Measurements from ENCODE around the gene ANKS1B.
"Not testable (repeated sequence)": the region's sequence is repeated elsewhere in the genome, so short reads cannot be mapped to it uniquely, and the experiment has no call there.

The ANKS1B gene

DNA sequence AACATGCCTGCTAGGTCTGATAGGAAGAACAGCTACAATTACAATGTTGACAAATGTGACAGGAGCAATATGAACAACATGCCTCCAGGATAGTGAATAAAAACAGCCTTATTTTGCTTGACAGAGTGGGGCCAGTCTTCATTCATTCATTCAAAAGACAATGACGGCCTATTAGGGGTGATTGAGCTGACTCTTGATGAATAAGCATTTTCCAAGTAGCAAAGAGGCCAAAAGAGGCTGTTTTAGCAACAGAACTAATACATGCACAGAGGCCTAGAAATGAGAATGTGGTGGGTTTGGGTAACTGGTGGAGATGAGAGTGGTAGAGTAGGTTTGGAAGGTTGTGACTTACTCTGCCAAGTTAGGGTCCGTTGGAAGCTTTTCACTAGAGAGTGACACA, 1201.3 kb downstream of the ANKS1B start:
- no peak for DNase-seq

DNA sequence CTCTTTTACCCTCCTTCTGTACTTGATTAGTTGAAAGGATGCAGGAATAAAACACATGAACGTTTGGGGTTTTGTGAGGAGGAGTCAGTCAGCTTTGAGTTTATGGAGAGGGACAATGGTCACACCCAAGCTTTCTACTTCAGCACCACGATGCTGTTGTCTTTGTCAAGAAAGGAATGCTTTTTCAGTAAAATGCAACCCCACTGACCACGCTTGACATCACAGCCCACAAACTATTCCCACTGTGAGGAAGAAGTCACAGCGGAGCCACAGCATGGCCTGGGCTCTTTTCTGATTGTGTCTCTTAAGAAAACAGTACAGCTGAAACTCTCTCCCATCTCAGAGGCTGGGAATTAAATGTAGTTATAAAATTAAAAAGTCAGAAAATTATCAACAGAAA, 1204.5 kb downstream of the ANKS1B start:
- DNase-seq = no peak

DNA sequence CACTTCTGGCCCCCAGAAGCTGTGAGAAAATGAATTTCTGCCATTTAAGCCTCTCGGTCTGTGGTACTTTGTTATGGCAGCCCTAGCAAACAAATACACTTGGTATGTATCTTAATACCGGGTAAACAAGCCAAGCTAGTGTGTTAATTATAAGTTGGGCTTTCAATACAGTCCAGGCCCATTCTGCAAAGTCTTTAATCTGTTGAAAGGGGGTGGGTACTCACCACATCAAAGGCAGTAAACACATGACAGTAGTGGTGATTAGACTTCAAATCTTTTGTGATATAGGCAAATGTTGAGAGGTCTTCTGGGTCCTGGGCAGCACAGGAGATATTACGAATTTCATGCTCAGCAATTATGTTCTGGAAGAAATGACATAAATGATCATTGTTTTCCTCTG, 1211.9 kb downstream of the ANKS1B start:
- no peak for DNase-seq

DNA sequence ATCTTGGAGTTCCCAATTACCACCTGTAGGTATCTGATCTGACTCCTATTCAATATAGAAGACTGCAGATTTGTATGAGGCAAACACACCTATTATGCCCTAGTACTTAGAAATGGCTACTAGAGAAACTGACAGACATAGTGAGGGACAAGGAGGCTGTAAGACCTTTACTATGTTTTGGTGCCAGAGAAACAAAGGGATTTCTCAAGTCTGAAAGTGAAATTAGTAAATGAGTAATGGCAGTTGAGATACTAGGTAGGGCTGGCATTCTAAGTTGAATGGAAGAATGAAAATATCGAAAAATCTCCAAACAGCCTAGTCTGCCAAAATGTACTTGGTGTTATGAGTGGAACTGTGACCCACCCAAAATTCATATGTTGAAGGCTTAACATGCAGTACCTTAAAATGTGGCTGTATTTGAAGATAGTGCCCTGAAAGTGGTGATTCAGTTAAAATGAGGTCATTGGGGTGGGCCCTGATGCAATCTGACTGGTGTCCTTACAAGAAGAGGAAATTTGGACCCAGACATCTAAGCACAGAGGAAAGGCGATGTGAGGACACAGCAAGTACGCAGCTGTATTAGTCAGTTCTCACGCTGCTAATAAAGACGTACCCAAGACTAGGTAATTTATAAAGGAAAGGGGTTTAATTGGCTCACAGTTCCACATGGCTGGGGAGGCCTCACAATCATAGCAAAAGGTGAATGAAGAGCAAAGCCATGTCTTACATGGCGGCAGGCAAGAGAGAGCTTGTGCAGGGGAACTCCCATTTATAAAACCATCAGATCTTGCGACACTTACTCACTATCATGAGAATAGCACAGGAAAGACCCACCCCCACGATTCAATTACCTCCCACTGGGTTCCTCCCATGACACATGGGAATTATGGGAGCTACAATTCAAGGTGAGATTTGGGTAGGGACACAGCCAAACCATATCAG, 1212.7 kb downstream of the ANKS1B start:
- peak; percentile 7 for DNase-seq

DNA sequence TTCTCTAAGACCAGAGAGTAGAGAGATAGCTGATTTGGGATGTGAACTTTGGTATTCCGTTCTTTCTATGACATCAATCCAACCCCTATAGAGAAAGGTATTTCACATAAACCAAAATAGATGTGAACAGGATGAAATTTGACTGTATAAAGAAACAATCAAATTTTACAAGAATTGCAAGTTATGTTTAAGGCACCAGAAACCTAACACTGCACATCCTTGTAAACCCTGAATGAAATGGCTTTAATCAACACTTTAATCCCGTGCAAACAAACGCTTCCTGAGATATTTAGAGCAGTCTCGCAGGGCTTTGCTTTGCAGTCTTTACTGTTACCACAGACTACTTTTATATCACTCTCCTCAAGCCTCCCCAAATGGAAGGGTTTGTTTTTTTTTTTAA, 1214.5 kb downstream of the ANKS1B start:
- DNase-seq = no peak

DNA sequence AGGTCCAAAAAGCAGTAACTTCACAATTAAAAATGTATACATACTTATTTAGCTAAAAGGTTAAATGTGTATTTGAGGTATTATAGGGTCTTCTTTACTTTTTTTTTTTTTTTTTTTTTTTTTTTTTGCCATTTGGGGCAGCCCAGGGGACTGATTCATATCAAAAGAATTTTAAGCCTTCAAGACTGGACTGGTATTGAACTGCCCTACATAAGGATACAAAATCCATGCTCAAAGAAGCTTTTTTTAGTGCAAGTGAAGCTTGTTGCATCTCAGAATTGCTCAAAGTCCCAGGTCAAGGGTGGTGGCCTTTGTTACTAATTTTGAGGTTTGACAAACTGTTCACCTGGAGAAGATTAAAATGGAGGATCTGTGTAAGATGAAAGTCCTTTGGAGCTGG, 1215.7 kb downstream of the ANKS1B start:
- no peak for DNase-seq

DNA sequence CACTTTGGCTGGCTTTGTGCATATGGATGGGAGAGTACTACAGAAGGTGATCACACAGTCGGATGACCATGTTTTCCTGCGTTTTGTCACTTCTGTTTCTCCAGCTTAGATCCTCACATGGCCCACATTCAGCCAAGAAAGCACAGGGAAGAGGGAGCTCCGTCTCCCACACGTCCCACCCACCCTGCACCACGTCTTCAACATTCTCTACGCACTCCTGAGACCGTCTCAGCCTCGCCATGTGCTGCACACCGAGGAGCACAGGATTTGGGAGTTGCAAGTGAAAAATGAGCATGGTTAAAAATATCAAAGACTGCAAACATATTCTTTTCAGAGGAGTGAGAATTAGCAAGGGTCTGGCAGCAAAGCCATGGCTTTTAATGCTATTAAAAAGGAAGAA, 1217.5 kb downstream of the ANKS1B start:
- DNase-seq = no peak

DNA sequence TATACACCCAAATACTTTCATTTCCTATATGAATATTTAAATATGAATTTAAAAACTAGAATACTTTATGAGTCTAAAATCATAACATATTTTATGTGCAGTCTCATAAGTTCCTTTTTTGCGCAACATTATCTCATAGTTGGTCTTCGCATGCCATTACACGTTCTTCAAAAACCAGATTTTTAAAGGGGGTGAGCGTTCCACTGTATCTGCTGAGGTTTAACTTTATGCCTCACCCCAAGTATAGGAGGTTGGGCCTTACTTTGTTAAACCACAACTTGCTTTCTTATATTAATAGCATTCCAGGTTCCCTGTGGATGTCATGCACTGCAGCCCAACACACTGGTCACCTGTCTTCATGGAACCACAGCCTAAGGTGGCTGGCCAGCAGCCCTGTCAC, 1221.1 kb downstream of the ANKS1B start:
- DNase-seq = no peak

DNA sequence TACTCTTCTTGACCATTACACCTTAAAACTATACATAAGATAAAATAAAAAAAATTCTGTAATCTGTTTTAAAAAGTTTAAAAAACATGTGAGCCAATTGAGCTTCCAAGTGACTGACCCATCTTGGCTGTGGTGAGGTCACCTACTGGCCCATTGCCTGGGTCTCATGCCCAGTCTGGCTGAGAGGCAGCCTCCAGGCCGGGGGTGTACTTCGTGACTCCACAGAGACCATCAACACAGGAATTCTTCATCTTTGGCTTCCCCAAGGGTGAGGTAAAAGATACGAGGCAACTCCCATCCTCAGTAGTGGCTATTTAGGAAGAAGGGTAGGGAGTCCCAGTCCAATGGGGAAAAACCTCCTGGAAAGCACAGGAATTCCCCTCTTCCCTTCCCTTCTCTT, 1226.4 kb downstream of the ANKS1B start:
- no peak for DNase-seq

DNA sequence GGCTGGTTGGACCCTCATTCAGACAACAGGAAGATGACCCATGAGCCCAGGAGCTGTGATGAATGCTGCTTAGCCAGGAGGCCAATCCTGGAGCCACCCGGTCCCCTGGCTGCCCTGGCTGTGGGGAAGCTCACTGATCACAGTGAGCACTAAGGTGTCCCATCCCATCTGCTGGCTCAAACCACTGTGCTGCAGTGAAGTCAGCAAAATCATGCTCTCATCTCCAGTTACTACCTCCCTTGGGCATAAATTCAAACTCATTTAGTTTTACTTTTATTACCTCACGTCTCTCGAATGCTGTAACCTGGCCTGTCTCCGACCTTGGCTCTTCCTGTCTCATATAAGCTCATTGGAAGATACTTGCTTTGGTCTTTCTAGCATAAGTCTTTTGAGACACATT, 1227.3 kb downstream of the ANKS1B start:
- no peak for DNase-seq

DNA sequence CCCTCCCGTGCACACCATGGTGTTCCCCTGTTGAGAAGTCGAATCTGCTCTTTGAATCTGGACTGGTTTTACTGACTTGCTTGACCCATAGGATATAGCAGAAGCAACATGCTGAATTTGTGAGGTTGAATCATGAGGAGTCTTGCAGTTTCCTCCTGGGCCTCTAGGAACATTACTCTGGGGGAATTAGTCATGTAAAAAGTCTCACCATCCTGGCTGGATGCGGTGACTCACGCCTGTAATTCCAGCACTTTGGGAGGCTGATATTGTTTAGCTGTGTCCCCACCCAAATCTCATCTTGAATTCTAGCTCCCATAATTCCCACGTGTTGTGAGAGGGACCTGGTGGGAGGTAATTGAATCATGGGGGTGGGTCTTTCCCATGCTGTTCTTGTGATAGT, 1228.9 kb downstream of the ANKS1B start:
- not testable (repeated sequence) for DNase-seq

DNA sequence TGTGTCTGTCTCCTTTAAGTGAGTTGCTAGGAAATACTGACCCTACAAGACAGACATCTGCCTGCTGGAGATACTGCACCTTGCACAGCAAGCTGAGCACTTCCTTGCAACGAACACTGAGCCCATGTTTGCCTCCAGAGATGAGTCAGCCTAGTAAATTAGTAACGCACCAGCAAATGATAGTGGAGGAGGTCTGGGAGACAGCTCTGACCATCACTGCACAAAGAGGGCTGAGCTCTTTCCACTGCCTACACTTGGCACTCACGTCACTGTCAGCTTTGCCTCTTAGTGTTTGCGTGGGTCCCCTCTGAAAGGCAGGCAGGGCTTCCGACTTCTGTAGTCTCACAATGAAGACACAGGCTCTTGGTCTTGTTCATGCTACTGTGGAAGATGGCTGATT, 1230.6 kb downstream of the ANKS1B start:
- no peak for DNase-seq

DNA sequence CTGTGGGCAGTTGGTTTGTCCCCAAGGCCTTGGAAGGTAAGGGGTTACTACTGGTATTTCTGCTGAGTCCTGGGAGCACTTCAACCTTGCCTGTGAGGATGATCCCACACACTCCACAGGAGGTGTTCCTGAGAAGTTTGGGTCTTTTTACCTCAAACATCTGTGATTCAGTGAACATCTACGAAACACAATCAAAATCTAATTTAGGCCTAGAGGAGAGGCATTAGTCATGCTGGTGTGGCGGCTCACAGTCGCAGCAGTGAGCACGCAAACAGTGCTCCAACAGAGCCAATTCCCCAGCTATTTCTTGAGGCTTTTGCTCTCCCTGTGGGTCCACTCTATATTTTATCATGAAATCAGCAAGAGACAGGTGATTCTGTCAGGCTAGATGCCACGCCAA, 1232.0 kb downstream of the ANKS1B start:
- no peak for DNase-seq

DNA sequence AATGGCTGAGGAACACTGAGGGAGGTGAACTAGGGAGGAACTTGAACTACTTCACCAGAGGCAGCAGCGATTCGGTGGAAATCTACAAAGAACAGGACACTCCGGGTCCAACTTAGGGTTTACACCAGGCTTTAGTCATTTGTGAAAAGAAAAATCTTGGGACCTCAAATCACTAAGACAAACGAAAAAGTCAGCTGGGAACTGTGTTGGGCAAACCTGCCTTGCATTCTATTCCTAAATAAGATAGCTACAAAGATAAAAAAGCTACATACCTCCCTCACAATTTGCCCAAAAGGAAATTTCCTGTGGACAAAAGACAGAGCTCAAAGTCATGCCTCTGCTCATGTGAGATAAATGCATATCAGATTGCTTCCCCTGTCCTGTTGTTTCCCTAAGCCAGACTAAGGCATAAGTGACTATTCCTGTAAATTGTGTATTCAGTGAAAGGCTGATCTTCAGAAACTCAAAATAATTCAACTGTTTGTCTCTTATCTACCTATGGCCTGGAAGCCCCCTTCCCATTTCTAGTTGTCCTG, 1233.1 kb downstream of the ANKS1B start:
- DNase-seq = peak; percentile 11

DNA sequence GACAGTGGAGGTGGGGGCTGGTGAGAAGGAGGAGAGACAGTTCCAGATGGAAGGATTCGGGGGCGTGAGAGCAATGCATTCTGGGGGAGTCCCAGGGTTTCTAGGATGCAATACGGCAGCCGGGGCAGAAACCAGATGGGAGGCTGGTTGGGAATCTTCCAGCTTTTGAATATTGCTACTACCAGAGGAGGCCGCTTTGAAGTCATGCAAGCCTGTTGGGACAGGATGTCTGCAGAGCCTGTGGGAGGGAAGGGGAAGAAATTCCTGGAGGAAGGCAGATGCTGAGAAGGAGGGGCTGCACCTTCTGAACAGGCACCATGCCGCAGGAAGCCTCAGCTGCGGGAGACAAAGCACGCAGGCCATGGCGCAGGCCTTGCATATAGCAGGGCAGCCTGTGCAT, 1234.2 kb downstream of the ANKS1B start:
- no peak for DNase-seq

DNA sequence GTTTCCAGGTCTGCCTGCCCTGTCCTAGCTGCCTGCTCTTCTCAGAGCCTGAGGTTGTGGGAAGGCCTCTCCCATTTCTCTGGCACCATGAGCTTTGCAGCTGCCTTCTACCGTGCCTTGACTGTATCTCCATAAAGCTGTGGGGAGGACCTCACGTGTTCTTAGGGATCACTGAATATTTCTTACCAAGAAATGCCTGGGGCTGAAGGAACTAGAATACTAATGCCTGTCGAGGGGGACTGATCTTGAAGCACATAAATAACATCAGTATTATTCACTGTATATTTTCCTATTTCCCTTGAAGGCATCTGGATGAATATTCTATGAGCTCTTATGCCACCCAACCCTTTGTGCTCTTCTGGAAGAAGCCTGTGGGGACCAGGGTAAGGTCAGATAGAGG, 1236.3 kb downstream of the ANKS1B start:
- DNase-seq = no peak

DNA sequence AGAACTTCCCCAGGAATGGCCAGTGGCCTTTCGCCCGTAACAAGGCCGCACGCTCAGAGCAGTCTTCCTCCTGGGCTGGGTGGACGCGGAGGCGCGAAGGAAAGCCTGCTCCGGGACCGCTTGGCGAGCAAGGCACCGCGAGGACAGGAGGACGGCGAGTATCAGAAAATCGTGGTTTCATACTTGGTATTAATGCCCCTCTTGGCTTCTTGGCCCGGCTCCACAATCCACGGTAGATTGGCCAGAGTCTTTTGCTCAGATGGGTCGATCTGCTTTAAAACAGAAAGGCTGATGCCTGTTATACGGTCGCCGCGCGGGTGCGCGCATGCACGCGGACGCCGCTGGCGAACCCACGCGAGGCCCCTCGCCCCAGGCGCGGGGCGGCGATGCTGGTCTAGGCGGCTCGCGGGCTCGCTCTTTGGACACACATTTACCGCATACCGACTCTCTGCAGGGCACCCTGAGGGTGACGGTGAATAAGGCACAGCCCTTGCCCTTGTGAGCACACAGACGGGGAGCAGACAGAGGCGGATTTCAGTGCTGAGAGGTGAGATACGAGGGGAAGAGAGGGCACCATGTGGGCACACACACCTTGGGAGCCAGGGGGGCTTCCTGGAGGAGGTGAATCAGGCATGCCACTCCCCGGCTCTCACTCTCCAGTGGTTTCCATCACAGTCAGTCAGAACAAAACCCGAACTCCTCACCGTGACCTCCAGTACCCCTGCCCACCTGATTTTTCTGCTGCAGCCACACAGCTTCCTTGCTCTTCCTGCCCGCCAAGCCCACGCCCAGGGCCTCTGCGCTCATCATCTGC, 1239.0 kb downstream of the ANKS1B start:
- peak; percentile 32 for DNase-seq

DNA sequence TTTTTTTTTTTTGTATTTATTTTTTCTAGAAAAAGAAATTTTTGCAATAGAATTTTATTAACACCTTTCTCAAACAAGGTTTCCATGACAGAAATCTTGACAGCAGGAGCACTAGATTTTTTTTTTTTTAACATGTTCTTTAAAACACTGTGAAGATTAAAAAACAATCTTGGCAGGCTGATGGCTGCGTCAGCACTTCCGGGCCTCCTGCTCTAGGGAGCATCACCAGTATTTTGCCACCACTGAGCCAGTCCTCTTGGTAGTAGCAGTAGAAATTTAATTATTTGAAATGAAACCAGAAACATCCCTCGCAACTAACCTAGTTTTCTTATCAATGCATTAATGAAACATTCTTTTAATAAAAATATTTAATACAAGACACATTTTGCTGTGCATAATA, 1240.1 kb downstream of the ANKS1B start:
- no peak for DNase-seq

DNA sequence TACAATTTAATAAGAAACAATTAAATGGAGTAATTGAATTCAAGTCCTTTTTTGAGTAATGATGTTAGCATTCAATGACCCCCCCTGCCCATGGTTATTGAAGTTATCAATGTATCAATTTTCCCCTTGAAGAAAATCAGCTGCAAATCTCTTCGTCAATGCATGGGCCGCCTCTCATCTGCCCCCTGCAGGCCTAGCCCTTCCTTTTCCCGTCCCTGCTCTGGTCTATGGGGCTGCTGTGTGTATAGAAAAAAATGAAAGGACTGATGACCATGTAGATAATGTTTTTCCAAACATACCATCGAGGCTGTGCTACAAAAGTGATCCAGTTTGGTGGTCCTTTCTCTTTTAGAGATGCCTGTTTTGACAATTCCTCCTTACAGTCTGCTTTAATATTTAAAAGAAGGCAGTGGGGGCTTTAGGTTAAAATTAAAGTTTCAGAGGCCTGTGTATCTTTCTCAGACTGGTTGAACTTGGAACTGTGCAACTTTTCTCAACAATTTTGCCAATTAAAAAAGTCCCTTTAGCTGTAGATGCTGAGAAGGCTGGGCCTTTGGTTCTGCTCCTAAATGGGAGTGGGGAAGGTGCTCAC, 1241.3 kb downstream of the ANKS1B start:
- DNase-seq = peak; percentile 61

DNA sequence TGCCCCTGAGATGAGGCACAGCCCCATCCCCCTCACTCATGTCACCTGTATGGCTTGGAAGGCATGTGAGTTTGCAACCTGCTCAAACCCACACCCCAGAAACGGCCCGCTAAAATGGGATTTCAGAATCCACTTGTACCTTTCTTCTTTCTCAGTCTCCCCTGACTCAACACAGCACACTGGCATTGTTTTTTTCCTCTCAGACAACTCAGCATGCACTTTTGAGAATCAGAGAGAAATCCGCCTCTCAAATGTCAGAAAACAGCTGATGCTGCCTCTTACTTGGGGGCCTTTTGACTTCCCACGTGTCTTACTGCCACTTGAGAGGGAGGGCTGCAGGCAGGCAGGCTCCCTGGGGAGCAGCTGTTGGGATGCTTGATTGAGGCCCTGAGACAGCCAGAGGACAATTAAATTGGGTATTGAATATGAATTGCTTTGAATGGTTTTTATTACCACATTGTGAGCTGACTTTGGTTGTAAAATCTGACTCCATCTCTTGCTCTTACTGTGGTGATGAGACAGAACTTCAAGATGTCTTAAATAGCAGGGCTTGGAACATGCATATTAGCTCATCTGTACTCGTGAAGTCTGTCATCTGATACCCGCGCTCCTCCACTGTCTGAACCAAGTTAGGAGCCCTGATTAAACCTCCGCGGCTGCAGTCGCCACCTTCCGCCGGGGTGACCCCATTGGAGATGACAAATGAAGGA, 1243.0 kb downstream of the ANKS1B start:
- DNase-seq = no peak

DNA sequence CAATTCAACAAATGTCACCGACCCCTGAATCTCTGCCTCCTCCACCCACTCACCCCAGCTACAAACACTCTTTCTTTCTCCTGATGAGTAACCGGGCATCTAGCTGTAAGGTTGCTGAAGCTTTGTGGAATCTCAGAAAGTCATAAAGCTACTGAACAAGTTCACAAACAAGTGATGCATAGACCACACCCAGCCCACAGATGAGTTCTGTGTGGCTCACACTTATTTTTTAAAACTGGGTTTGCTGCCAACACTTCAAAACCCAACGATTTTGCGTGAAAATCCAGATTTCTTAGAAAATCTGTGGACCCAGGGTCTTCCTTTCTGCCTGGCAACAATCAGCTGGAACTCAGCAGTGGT, 1243.6 kb downstream of the ANKS1B start:
- no peak for DNase-seq

DNA sequence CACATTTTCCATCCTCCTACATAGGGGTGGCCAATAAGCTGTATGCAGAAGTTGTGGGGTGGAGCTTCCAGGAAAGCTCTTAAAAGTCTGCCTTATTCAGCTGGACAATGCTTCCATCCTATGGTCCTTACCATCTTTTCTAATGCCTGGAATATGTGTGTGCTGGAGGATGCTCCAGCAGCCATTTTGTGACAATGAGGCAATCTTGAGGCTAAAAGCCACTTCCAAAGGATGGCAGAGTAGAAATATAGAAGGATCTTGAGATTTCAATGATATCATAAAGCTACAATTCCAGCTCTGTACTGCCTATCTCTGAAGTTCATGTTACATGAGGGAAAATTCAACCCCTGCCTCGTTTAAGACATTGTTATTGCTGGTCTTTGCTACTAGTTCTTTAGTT, 1244.0 kb downstream of the ANKS1B start:
- no peak for DNase-seq

DNA sequence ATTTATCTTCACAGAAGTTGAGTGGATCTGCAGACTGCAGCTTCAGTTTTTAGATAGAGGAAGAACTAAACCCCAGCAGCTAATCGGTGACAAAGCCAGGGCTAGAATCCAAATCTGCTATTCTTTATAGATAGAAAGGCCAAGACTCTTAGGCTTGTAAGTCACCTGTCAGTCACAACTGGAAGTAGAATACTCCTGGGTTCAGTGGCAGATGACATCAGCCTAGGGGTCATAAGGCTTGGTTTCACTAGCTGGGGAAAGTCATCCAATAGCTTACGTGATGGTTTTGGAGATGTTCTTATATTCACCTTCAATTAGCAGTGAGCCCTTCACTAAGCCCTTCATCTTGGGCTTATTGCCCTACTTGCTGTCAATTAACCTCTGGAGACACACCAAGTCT, 1246.2 kb downstream of the ANKS1B start:
- DNase-seq = no peak
